GM12878 (cell line): ENCODE data around the gene MSH2. TPM values are rescaled to one million over a fixed set of nuclear protein-coding genes. Genes with fewer than 3 reads are reported as not detected.
A peak's percentile ranks its signal among the peaks of the same experiment; 100 is the strongest.

Experiments used
- ATAC-seq: fragments of 200-7000 bp; cut with Tn5 transposase; 3 replicates; pipeline ENCODE4 v1.9.1; 2020; ENCODE audit warnings: mild to moderate bottlenecking, moderate library complexity
- BruUV-seq: library from RNA; stranded (reverse); fragments of 400-500 nt; replicated peaks from 2 replicates; lab custom pipeline; 2021; lab: Mats Ljungman, UMichigan
- CTCF ChIA-PET: fragments of 300-600 bp; sonication (Branson Sonifier 250); formaldehyde crosslinking; extraction: SDS; loops from one replicate; lab custom pipeline; 2021; ENCODE audit warnings: inconsistent platforms; lab: Yijun Ruan, JAX
- POLR2A ChIA-PET: fragments of 350-600 bp; formaldehyde crosslinking; extraction: SDS; loops from one replicate; lab custom pipeline; 2021; ENCODE audit warnings: inconsistent platforms; lab: Charles Lee
- RAD21 ChIA-PET: fragments of 300-600 bp; sonication (Branson Sonifier 250); formaldehyde crosslinking; loops from one replicate; lab custom pipeline; 2023; ENCODE audit warnings: antibody characterized with exemption; ENCODE audit not compliant: unreplicated experiment; lab: Charles Lee
- SMC1A ChIA-PET: fragments of 300-600 bp; sonication (Branson Sonifier 250); formaldehyde crosslinking; loops from one replicate; lab custom pipeline; 2023; ENCODE audit not compliant: unreplicated experiment, uncharacterized antibody; lab: Charles Lee
- DNase-seq: peaks from one replicate; pipeline ENCODE4 v3.0.0-alpha.2; 2011; ENCODE audit warnings: low read depth, low spot score
- FAIRE-seq: peaks from 3 replicates; lab custom pipeline; 2011; peaks lifted over from hg19 to GRCh38; lab: Jason Lieb, UNC
- H2AFZ ChIP-seq: 2 replicates; pipeline ENCODE4 v1.6.0; 2011; ENCODE audit warnings: low read depth, low read length, control low read depth; ENCODE audit not compliant: control insufficient read depth
- H3K27ac ChIP-seq: 2 replicates; pipeline ENCODE4 v1.5.1; 2011; ENCODE audit warnings: control low read depth; ENCODE audit not compliant: control insufficient read depth, insufficient read depth
- H3K27me3 ChIP-seq, 2 experiments: replicated peaks in 1 of 2; 2 replicates each; pipeline versions ENCODE4 v1.6.0 to v1.6.1; 2011; ENCODE audit warnings: low read length in 1 of 2; ENCODE audit not compliant: control insufficient read depth in 2 of 2, insufficient read depth in 2 of 2
- H3K36me3 ChIP-seq, 2 experiments: 2 replicates each; pipeline ENCODE4 v1.5.1; 2011; ENCODE audit warnings: low read length in 1 of 2; ENCODE audit not compliant: control insufficient read depth in 2 of 2, insufficient read depth in 2 of 2
- H3K4me1 ChIP-seq: 2 replicates; pipeline ENCODE4 v1.6.1; 2011; ENCODE audit warnings: mild to moderate bottlenecking, low read length, moderate library complexity, mixed read lengths; ENCODE audit not compliant: control insufficient read depth, insufficient read depth
- H3K4me2 ChIP-seq: 2 replicates; pipeline ENCODE4 v1.6.0; 2011; ENCODE audit warnings: control low read depth; ENCODE audit not compliant: control insufficient read depth, insufficient read depth
- H3K4me3 ChIP-seq: fragments of 200-600 bp; sonication (generic); 2 replicates; pipeline ENCODE4 v1.5.1; 2016
- H3K79me2 ChIP-seq: 2 replicates; pipeline ENCODE4 v1.6.0; 2011; ENCODE audit warnings: low read length; ENCODE audit not compliant: control insufficient read depth, insufficient read depth
- H3K9ac ChIP-seq: 2 replicates; pipeline ENCODE4 v1.8.0; 2011; ENCODE audit warnings: low read length, control low read depth, mixed read lengths; ENCODE audit not compliant: control insufficient read depth, insufficient read depth
- H3K9me3 ChIP-seq: replicated peaks from 3 replicates; pipeline ENCODE4 v1.5.1; 2011; ENCODE audit warnings: mild to moderate bottlenecking, low read length; ENCODE audit not compliant: control insufficient read depth, insufficient read depth
- H4K20me1 ChIP-seq: 2 replicates; pipeline ENCODE4 v1.6.0; 2011; ENCODE audit not compliant: control insufficient read depth, insufficient read depth
- CBX5 ChIP-seq: sonication (generic); IDR thresholded peaks from 2 replicates; pipeline ENCODE4 v1.6.1; 2016; ENCODE audit warnings: low read depth, moderate library complexity, mild to moderate bottlenecking, inconsistent platforms
- SPI1 ChIP-seq: IDR thresholded peaks from 2 replicates; pipeline ENCODE4 v1.6.1; 2011; ENCODE audit warnings: low read depth, mild to moderate bottlenecking, low read length, moderate library complexity, borderline replicate concordance; ENCODE audit not compliant: insufficient read depth
- STAT1 ChIP-seq: fragments of 450-650 bp; conservative IDR thresholded peaks from 2 replicates; pipeline ENCODE4 v1.6.1; 2014; ENCODE audit warnings: antibody characterized with exemption, mild to moderate bottlenecking
- WGBS: methylation state at CpG from one replicate; pipeline ENCODE4 v1.1.6; 2016; ENCODE audit warnings: low lambda C conversion rate; ENCODE audit not compliant: insufficient replicate concordance, insufficient coverage; ENCODE audit errors: missing lambda C conversion rate; 5-methylcytosine and 5-hydroxymethylcytosine counted together
- in situ Hi-C: fragments of 300-500 bp; cut with MboI; formaldehyde crosslinking; loops from 9 replicates; pipeline ENCODE4 v1.14.3; 2018; ENCODE audit warnings: mixed read lengths
- intact Hi-C: fragments of 100-400 bp; cut with micrococcal nuclease; formaldehyde crosslinking; loops from one replicate; pipeline ENCODE4 v1.14.2; 2022; ENCODE audit not compliant: unreplicated experiment
- polyA plus RNA-seq, 11 experiments: library from polyadenylated mRNA; depleted of rRNA in 4 of 11; unstranded in 6 of 11; stranded (reverse) in 5 of 11; fragments of >200 nt; fragmentation: Nextera tagmentation in 4 of 11; fragmentation: Illumina TruSeq in 1 of 11; extraction: Ambion mirVana in 4 of 11; extraction: Trizol in 1 of 11; gene quantifications; 1 replicate in 1 of 11; 2 replicates in 10 of 11; pipeline versions ENCODE4 v1.2.1 to v1.2.3, GENCODE V29; 2011 to 2016; ENCODE audit warnings: inconsistent platforms in 2 of 11, missing spikeins in 2 of 11, low read depth in 1 of 11
- total RNA-seq, 4 experiments: library from RNA; depleted of rRNA in 3 of 4; stranded (reverse); fragments of >200 nt in 3 of 4; fragmentation: Illumina TruSeq in 1 of 4; extraction: Trizol in 1 of 4; gene quantifications; 2 replicates each; pipeline versions ENCODE4 v1.2.1 to v1.2.3, GENCODE V29; 2013 to 2021
- TF ChIP-seq, protein P1 (sequence below): fragments of 450-650 bp; IDR thresholded peaks from 2 replicates; pipeline ENCODE4 v1.6.1; 2017; ENCODE audit warnings: mild to moderate bottlenecking, low read depth, inconsistent platforms; ENCODE audit not compliant: poor library complexity, severe bottlenecking

MSH2 gene
- total and polyA plus RNA-seq, 10 of the 15 experiments (the other 5 are each of a cell fraction or from before 2014, with no cell fraction given), result 24.3 to 94.4 (median 55.5) TPM

DNA sequence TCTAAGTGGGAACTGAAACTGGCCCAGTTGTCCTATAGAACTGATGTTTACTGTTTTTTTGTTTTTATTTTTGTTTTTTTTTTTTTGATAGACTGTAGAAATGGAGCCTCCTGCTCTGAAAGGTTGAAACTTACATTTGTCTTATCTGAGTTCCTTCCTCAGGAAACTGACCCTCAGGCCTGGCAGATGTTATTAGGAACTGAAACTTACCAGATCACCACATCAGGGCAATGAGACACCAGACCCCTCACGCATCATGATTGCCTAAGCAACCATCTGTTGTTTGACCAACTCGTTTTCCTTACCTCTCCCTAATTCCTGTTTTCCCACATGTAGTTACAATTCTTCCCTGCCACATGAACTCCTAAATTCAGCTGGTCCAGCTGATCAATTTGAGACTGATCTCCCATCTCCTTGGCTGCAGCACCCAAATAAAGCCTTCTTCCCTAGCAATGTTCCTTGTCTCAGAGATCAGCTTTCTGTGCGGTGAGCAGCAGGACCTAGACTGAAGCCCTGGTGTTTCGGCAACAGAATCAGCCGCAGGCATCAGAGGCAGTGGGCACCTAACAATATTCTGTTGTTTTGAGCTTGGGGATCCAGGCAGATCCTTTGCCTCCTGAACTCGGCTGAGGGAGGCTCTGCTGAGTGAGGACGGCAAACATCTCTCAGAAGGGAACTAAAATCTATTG lies 96.8 kb downstream of the MSH2 start:
- no peaks in the 10 kb centered on the region for H3K27me3 ChIP-seq
- peak; percentile 37; the same call in 1 of the 2 replicates for TF ChIP-seq SPI1
- TF ChIP-seq, protein P1, sequence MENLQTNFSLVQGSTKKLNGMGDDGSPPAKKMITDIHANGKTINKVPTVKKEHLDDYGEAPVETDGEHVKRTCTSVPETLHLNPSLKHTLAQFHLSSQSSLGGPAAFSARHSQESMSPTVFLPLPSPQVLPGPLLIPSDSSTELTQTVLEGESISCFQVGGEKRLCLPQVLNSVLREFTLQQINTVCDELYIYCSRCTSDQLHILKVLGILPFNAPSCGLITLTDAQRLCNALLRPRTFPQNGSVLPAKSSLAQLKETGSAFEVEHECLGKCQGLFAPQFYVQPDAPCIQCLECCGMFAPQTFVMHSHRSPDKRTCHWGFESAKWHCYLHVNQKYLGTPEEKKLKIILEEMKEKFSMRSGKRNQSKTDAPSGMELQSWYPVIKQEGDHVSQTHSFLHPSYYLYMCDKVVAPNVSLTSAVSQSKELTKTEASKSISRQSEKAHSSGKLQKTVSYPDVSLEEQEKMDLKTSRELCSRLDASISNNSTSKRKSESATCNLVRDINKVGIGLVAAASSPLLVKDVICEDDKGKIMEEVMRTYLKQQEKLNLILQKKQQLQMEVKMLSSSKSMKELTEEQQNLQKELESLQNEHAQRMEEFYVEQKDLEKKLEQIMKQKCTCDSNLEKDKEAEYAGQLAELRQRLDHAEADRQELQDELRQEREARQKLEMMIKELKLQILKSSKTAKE, result no peak
- TF ChIP-seq CBX5, result peak; percentile 83; the same call in 1 of the 2 replicates
- TF ChIP-seq STAT1, result no peak
- TF ChIP-seq, all 136 proteins: peak for 2
- no peaks in the 10 kb centered on the region for H3K79me2 ChIP-seq
- no TSS peak for BruUV-seq
- H4K20me1 ChIP-seq, result no peaks in the 10 kb centered on the region
- ATAC-seq (no peak), DNase-seq (no peak), FAIRE-seq (no peak)
- H3K4me2 ChIP-seq, result no peak overlapping the region
- H3K9me3 ChIP-seq, result peaks cover 25% of the 10 kb centered on the region
- in situ Hi-C loops (no loop called here), intact Hi-C loops (no loop called here)
- no peaks in the 10 kb centered on the region for H3K36me3 ChIP-seq
- no peak overlapping the region for H2AFZ ChIP-seq
- ChIA-PET RAD21 (no interaction called here), SMC1A (interaction anchor here (1.0 kb wide), 1 partner anchor 267 kb away, joined by 3 read pairs; no protein-coding TSS in a partner anchor), POLR2A (no interaction called here), CTCF (no interaction called here)
- no peak overlapping the region for H3K4me3 ChIP-seq
- H3K27ac ChIP-seq, result no peak overlapping the region
- peaks cover 28% of the 10 kb centered on the region for H3K4me1 ChIP-seq
- no peak overlapping the region for H3K9ac ChIP-seq
- 77% methylated on average over 7 of the region's 7 CpGs for WGBS
